NCI-H2107 treated with DMSO at 0.1 percent for 48 hours (cell line): Measurements from ENCODE around the gene SLC27A5.

Experiments used
- DNase-seq: peaks from one replicate; lab custom pipeline; 2025; ENCODE audit not compliant: unreplicated experiment; lab: John Stamatoyannopoulos, UW

The SLC27A5 gene, protein sequence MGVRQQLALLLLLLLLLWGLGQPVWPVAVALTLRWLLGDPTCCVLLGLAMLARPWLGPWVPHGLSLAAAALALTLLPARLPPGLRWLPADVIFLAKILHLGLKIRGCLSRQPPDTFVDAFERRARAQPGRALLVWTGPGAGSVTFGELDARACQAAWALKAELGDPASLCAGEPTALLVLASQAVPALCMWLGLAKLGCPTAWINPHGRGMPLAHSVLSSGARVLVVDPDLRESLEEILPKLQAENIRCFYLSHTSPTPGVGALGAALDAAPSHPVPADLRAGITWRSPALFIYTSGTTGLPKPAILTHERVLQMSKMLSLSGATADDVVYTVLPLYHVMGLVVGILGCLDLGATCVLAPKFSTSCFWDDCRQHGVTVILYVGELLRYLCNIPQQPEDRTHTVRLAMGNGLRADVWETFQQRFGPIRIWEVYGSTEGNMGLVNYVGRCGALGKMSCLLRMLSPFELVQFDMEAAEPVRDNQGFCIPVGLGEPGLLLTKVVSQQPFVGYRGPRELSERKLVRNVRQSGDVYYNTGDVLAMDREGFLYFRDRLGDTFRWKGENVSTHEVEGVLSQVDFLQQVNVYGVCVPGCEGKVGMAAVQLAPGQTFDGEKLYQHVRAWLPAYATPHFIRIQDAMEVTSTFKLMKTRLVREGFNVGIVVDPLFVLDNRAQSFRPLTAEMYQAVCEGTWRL

DNA sequence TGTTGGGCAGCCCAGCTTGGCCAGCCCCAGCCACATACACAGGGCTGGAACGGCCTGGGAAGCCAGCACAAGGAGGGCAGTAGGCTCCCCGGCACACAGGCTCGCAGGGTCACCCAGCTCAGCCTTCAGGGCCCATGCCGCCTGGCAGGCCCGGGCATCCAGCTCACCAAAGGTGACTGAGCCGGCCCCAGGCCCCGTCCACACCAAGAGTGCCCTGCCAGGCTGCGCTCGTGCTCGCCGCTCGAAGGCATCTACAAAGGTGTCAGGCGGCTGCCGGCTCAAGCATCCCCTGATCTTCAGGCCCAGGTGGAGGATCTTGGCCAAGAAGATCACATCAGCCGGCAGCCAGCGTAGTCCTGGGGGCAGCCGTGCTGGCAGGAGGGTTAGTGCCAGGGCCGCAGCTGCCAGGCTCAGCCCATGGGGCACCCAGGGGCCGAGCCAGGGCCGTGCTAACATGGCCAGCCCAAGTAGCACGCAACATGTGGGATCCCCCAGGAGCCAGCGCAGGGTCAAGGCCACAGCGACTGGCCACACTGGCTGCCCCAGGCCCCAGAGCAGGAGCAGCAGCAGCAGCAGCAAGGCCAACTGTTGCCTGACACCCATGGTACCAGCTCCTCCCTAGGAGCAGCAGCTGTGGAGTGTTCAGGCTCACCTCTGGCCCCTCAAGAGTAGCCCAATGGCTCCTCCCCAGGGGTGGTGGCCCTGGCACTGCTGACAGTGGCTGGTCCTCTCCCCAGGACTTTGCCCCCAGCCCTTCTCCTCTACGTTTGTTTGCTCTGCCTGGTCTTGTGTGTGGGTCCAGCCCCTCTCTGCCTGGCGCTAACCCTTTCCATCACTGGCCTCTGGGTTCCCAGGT, at the start of gene SLC27A5:
TSS of gene SLC27A5 (minus strand) at position 640 of the 856 bp plus-strand sequence. CDS start at position 603, 37 bp downstream.
- no peak for DNase-seq

DNA sequence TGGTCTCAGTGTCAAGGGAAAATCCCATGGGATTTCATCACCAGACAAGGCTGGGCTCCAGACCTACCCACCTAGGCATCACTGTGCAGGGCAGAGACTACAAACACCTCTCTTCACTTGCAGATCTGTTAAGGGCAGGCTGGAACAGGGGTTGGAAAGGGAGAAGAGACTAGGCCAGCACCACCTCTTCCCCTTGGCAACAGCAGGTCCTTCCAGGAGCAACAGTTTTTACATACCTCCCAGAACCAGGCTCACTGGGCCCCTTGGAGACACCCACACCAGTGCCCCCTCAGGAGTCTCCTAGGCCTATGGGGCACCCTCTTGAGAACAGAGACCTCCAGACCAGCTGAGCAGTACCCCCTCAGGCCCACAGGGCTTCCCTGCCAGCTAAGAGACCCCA, 49.1 kb upstream of the SLC27A5 start:
- DNase-seq: no peak

DNA sequence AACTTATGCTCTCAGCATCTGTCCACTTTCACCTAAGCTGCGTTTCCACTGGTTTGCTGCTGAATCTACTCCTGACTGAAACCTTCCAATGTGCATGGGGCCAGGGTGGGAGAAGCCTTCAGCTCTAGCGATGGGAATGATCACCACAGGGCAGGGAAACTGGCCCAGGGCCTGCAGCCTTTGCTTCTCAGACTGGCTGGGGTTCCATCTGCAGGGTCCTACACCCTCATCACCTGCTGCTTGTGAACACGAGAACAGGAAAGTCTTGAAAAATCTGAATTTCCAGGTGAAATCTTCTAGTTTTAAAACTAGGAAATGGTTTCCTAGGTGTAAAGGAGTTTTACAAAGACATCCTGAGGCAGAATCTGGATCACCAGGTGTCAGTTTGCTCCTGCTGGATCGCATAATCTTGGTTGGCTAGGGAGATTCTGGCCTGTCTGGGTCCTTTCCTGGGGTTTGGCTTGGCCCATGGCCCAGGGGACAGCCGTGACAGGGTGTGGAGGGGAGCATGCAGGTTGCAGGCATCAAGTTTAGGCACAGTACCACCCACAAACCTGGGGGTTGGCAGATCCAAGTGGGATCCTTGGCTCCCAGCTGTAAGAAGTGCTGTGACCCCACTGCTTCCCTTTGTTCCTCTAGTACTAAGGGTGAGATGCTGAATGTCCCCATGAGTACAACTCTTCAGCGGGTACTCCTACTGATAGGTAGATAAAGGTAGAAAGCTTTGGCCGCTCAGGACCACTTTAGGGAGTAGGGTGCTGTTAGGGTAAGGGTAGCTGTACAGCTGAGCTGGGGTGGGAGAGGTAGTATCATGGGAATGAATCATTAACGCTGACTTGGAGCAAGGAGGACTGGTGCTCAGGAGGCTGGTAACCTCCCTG, 48.5 kb upstream of the SLC27A5 start:
- DNase-seq: no peak

DNA sequence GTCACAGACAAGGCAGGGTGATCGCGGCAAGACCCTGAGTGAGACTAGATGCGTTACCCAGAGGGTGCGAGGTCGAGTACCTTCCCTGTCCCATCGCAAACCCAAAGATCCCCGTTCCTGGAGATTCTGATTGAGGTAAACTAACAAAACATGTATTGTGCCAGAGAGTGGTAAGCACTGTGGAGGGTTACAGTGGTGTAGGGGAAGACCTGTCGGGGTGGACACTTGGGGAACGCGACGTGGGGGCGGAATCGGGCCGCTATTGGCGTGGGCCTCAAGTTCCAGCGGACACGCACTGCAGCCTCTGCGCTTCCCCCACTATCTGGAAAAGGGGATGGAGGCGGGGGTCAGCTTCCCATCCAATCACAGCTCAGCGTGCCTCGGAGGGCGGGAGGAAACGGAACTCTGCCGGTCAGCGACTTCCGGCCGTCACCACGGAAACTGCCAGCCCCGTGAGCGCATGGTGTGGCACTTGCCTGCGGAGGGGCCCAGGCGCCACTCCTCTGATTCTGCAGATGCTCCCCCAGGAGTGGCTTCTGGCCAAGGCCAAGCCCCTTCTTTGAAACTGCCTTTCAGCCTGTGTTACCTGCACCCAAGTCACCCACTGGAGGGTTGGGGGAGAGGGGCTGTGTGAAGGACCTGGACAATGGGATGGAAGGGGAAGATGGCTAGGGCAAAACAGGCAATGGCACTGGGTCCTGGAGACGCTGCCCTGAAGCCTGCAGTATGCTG, 47.6 kb upstream of the SLC27A5 start:
- no peak for DNase-seq

DNA sequence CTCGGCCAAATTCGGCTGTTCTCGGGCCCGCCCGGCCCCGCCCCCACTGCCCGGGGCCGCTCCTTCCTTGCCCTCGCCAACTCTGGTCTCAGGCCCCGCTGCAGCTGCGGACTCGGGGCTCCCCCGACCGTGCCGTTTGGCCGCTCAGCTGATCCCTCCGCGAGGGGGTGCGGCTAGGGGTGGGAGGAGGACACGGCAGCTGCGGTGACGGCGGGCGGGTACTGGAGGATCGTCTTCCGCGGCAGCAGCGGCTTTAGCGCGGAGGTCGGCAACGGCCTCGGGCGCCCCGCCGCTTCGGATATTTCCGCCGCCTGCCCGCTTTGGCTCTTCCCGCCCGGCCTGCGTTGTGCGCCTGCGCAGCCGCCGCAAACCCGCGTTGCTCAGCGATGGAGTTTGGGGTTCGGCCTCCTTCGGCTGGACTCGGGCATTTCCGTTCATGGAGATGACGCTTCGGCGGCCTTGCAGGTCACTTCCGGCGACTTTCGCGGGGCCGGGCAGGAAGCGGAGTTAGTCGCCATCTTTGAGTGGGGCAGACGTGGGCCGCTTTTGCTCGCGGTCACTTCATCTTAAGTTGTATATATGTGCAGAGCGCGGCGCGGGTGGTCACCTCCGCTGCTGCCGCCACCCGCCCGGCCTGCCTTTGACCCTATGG, 47.0 kb upstream of the SLC27A5 start:
- DNase-seq: no peak

DNA sequence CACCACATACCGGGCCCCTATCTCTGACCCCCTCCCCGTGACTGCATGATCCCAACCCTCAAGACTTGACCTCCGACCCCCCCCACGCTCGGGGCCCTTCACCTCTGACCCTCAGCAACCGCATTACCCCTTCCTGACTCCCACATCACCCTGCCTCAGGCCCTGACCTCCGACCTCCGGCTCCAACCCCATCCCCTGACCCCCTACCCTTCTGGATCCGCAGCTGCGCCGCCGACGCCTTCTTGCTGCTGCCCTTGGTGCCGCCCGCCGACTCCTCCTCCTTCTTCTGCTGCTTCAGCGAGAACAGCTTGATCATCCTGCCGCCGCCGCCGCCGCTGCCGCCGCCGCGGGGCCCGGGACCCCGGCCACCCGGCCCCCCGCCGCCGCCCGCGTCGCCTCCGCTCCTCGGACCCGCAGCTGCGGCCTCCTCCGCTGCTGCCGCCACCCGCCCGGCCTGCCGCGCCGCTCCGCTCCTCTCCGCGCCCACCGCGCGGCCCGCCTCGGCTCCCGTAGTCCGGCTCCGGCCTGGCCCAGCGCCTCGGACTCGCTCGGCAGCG, 46.4 kb upstream of the SLC27A5 start, which contains the start of gene UBE2M:
TSS of gene UBE2M (minus strand) at position 546 of the 557 bp plus-strand sequence. CDS start at position 316, 230 bp downstream.
- no peak for DNase-seq

DNA sequence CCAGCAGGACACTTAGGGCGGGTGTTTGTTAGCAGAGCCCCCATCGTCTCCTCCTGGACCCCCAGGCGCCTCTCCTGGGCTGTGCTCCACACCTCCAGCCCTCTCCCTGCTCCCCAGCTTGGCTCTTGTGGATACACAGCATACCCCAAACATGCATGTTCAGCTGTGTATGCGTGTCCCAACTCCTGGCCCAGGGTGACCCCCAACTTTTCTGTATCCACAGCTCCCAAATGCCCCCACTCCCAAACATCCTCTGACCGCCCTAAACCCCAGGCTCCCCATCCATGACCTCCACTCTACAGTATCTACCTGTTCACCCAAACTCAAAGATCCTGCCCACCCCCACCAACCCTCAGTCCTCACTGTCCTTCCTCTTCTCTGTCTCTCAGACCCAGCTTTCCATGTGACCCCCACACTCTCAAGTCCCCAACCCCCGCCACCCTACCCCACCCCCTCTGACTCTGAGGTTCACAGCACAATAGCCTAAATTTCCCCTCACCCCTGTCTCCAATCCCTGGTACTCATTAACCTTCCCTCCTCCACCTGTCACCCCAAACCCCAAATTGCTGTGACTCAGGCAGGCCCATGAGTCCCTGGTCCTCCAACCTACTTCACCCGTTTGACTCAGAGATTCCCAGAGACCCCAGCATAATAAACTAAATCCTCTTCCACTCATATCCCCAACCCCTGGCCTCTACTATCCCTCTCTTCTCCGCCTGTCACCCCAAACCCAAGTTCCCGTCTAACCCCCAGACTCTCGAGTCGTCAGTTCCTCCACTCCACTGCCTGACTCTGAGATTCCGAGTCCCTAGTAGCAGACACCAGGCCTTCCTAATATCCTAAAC, 45.7 kb upstream of the SLC27A5 start:
- DNase-seq: no peak

DNA sequence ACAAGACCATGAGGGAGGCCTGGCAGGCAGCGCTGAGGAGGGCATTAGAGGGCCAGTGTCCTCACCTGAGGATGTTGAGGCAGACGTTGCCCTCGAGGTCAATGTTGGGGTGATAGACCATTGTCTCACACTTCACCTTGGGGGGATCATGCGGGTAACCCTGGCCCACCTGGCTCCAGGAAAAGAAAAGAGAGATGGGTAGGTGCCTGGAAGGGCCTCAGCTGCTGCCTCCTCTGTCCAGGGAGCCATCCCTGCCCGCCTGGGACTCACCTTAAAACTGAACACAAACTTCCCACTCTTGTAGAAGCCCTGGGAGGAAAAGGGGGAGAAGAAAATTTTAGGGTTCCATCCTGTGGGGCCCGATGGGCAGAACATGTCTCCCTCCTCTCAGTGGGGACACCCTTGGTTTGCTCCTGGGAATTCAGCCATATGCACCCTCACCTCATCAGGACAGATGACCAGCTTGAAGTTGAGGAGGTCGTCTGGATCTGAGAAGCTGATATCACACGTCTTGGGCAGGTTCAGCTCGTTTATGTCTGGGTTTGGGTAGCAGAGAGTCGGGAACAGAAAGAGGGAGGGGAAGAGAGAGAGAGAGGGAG, 44.9 kb upstream of the SLC27A5 start:
- no peak for DNase-seq

DNA sequence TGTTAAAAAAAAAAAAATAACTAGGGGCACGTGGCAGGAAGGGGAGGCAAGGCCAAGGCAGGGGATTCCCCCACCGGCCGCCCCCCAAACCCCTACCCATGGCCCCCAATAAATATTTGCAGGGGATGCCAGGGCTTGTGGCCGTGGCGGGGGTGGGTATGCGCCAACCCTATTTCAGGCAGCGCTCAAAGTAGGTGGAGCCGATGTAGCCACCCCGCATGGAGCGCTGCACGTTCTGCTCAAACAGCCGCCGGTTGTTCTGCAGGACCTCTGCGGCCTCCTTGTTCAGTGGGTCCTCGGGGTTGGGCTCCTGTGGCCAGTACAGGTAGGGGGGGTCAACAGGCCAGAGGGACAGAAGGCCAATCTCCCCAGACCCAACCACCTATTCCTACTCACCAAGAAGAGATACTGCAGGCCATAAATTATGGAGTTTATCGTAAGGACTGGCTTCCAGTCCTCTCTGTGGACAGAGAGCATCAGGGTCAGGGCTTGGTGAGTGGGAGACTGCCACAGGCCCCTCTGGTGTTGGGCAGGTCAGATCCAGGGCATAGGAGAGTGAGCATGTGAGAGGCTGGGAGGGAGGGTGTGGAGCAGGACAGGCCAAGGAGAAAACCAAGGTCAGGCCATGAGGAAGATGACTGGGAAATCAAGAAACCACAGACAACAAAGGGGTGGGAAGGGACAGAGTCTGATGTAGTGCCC, 44.3 kb upstream of the SLC27A5 start:
- DNase-seq: no peak

DNA sequence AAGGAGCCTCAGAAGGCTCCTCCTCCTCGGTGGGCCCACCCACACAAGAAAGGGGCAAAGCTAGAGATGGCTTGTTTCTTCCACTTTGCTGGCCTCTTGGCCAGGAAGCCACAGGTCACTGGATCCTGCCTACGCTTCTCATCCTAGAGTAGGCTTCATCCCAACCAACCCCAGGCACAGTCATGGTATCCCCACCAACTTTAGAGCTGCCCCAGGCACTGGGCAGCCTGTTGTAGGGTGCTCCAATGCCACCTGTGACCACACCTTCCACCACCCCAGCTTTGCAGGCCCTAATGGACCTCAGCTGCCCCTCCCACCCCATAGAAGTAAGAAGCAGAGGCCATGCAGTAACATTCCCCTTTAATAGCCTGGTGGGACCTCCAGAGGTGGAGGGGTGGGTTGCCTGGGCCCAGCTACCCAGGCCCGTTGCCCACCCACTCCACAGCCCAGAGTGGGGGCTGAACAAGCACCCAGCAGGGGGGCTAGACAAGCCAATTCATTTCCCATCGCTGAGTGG, 43.6 kb upstream of the SLC27A5 start:
- DNase-seq: no peak

DNA sequence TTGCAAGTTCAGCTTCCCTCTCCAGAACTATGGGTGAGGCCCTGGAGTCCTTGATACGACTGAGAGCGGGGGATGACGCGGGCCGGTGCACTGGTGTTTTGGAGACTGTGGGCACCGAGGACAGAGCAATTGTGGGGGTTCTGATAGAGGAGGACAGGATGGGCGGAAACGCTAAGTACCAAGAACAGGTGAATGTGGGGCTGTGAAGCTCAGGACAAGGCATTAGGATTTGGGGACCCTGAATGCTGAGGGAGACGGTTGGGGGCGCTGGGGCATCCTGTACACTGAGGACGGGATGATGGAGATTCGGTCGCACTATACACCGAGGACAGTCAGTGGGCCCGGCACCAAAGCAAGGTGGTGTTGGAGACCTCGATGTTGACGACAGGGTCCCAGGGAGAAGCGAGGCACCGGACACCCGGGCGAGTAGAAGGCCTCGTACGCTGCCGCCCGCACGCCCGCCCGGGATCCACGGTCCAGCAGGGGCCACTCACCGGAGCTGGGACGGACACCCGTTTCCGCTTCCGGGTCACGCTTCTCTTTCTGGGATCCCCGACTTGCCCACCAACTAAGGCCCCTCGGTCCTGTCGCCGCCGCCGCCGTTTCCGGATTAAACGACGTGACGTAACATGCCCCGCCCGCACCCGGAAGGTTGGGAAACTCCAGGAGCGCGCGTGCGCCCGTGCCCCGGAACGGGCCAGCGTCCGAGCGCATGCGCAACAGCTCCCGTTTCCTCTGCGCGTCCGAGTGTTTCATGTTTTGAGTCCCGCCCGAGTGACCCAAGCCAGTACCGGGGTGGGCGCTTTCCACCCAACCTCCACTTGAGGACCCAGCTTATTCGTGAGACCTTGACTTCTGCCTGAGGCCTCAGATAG, 42.9 kb upstream of the SLC27A5 start, which contains the start of gene CHMP2A:
TSS of gene CHMP2A (minus strand) at position 612 of the 875 bp plus-strand sequence. CDS start 893 bp downstream, outside the sequence.
- DNase-seq: no peak

DNA sequence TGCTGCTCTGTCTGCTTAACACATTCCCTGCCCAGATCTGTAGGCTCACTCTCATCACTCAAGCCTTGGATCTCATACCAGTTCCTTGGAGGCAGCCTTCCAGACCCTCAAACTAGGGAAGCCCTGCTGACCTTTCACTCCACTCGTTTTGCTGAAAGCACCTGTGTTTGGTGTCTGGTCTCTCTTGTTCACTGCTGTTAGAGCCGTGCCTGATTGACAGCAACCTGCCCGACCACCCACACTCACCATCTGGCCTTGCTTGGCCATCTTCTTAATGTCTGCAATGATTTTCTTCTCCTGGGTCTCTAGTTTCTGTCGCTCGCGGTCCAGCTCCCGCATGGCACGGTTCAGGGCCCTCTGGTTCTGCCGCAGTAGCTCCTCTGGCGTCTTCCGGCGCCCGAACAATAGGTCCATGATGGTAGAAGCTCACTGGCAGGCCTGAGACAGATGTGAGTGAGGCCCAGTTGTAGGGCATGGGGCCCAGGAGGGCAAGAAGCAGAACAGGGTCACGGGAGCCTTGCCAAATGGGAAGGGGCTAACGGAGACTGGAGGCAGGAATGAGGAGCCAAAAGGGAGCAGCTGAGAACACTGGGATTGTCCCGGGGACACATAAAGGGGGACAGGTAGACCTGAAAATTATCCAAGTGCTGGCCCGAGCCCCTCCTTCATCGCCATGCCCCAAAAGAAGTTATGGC, 42.2 kb upstream of the SLC27A5 start:
- DNase-seq: no peak

DNA sequence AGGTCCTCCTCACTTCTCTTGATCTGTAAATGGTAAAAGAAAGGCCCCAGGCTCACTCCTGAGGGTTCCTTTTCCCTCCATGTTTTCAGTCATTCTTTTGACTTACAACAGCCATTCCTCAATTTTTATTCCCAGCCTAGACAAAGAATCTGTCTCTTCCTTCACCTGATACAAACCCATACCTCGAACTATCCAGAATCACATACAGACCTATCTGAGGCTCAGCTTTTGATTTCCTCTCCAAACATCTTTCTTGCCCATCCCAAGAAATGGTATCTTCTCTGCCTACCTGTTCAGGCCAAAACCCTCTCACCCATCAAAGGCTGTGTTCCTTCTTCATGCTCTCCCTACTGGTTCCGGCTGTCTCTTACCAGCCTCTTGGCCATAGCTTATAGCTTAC, 40.9 kb upstream of the SLC27A5 start:
- DNase-seq: no peak

DNA sequence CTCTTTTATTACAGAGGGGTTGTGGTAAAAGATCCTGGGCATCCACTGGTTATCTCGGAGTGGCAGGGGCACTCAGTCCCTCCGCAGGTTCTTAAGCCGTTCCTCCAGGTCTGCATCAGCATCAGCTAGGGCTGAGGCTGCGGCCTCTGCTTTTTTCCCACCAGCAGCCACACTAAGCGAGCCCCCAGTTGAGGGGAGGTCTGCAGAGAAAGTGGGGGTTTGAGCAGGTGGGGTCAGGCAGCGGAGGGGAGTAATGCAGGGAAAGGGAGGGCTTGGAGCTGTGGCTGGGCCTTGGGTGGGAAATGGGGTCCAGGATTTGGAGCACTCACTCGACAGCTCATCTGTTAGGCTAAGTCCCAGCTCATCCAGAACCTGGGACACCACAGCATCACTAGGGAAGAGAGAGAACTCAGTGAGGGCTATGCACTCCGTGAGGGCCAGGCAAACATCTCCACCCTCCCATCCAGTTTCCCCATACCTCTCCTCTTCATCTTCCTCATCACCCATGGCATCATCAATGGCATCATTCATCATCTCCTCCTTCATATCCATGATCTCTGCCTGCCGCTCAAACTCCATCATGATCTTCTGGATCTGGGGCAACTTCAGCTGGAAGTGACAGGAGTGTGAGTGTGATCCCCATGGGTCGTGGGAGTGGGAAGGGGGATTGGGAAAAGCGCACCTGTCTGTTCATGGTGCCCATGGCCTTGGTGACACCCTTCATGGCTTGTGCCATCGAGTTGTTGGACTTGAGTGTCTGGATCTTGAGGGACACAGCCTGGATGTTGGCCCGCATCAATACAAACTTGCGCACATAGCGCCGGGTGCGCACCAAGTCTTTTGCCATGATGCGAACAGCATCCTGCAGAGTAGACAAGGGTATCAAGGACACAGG, 40.0 kb upstream of the SLC27A5 start:
- DNase-seq: no peak
